Measurements from ENCODE around the gene KLK3. TPM values are rescaled to one million over a fixed set of nuclear protein-coding genes. Genes with fewer than 3 reads are reported as not detected.

Gene KLK3
- polyA plus RNA-seq, 4 donors, result 0.07 to 1.6 (median 0.69) TPM

GRCh38 chr19:50861010-50861409 is 6.3 kb downstream of the KLK3 start:
- DNase-seq (no peak), FAIRE-seq (no peak)
- Histone ChIP-seq H3K4me3 (ENCODE audit: low read depth in 1 of 3, low read length in 3 of 3) (no peak overlapping the region), H3K27ac (ENCODE audit: low read depth in 1 of 3, low read length in 2 of 3) (no peak overlapping the region), H3K36me3 (ENCODE audit: control insufficient read depth in 3 of 3, insufficient read depth in 2 of 3, low read depth in 1 of 3, low read length in 3 of 3) (no peaks in the 10 kb centered on the region), H3K4me1 (ENCODE audit: control insufficient read depth in 3 of 3, insufficient read depth in 2 of 3, low read depth in 1 of 3, low read length in 2 of 3) (no peaks in the 10 kb centered on the region), H3K9me3 (ENCODE audit: control insufficient read depth in 2 of 2, insufficient read depth in 1 of 2, low read depth in 1 of 2, low read length in 1 of 2) (no peaks in the 10 kb centered on the region), H3K27me3 (ENCODE audit: control insufficient read depth in 3 of 3, insufficient read depth in 3 of 3, low read length in 3 of 3) (peaks cover 0 to 4% (median 2%) of the 10 kb centered on the region in 3 donors)
- WGBS, 3 donors, result 71 to 83% (median 77%) methylated on average over 5 of the region's 5 CpGs

GRCh38 chr19:50861496-50862286 is 7.0 kb downstream of the KLK3 start:
- no peak overlapping the region for H3K4me3 ChIP-seq (ENCODE audit: low read depth in 1 of 3, low read length in 3 of 3)
- 69 to 75% (median 73%) methylated on average over 7 of the region's 7 CpGs for WGBS, 3 donors
- FAIRE-seq, result no peak
- DNase-seq, result no peak
- H3K9me3 ChIP-seq (ENCODE audit: control insufficient read depth in 2 of 2, insufficient read depth in 1 of 2, low read depth in 1 of 2, low read length in 1 of 2), result no peaks in the 10 kb centered on the region
- H3K27me3 ChIP-seq (ENCODE audit: control insufficient read depth in 3 of 3, insufficient read depth in 3 of 3, low read length in 3 of 3), result peaks cover 0 to 4% (median 2%) of the 10 kb centered on the region in 3 donors
- no peak overlapping the region for H3K27ac ChIP-seq (ENCODE audit: low read depth in 1 of 3, low read length in 2 of 3)
- no peaks in the 10 kb centered on the region for H3K4me1 ChIP-seq (ENCODE audit: control insufficient read depth in 3 of 3, insufficient read depth in 2 of 3, low read depth in 1 of 3, low read length in 2 of 3)
- no peaks in the 10 kb centered on the region for H3K36me3 ChIP-seq (ENCODE audit: control insufficient read depth in 3 of 3, insufficient read depth in 2 of 3, low read depth in 1 of 3, low read length in 3 of 3)

- H3K4me1 ChIP-seq (ENCODE audit: control insufficient read depth in 3 of 3, insufficient read depth in 2 of 3, low read depth in 1 of 3, low read length in 2 of 3), result no peaks in the 10 kb centered on the region
- H3K4me3 ChIP-seq (ENCODE audit: low read depth in 1 of 3, low read length in 3 of 3), result no peak overlapping the region
- no peaks in the 10 kb centered on the region for H3K36me3 ChIP-seq (ENCODE audit: control insufficient read depth in 3 of 3, insufficient read depth in 2 of 3, low read depth in 1 of 3, low read length in 3 of 3)
- 24 to 67% (median 47%) methylated on average over 4 of the region's 4 CpGs for WGBS, 3 donors
- H3K9me3 ChIP-seq (ENCODE audit: control insufficient read depth in 2 of 2, insufficient read depth in 1 of 2, low read depth in 1 of 2, low read length in 1 of 2), result no peaks in the 10 kb centered on the region
- H3K27me3 ChIP-seq (ENCODE audit: control insufficient read depth in 3 of 3, insufficient read depth in 3 of 3, low read length in 3 of 3), result peaks cover 0 to 12% (median 3%) of the 10 kb centered on the region in 3 donors
- no peak for FAIRE-seq
- H3K27ac ChIP-seq (ENCODE audit: low read depth in 1 of 3, low read length in 2 of 3), result no peak overlapping the region
- no peak for DNase-seq
Observed at GRCh38 chr19:50869479-50869878, 14.8 kb downstream of the KLK3 start.

DNA sequence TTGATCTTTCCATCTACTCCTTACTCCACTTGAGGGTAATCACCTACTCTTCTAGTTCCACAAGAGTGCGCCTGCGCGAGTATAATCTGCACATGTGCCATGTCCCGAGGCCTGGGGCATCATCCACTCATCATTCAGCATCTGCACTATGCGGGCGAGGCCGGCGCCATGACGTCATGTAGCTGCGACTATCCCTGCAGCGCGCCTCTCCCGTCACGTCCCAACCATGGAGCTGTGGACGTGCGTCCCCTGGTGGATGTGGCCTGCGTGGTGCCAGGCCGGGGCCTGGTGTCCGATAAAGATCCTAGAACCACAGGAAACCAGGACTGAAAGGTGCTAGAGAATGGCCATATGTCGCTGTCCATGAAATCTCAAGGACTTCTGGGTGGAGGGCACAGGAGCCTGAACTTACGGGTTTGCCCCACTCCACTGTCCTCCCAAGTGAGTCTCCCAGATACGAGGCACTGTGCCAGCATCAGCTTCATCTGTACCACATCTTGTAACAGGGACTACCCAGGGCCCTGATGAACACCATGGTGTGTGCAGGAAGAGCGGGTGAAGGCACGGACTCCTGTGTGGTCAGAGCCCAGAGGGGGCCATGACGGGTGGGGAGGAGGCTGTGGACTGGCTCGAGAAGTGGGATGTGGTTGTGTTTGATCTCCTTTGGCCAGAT is 15.8 kb downstream of the KLK3 start:
- no peaks in the 10 kb centered on the region for H3K4me1 ChIP-seq (ENCODE audit: control insufficient read depth in 3 of 3, insufficient read depth in 2 of 3, low read depth in 1 of 3, low read length in 2 of 3)
- FAIRE-seq (no peak), DNase-seq (peak; percentile 12 to 13)
- no peak overlapping the region for H3K4me3 ChIP-seq (ENCODE audit: low read depth in 1 of 3, low read length in 3 of 3)
- no peak overlapping the region for H3K27ac ChIP-seq (ENCODE audit: low read depth in 1 of 3, low read length in 2 of 3)
- H3K9me3 ChIP-seq (ENCODE audit: control insufficient read depth in 2 of 2, insufficient read depth in 1 of 2, low read depth in 1 of 2, low read length in 1 of 2), result no peaks in the 10 kb centered on the region
- H3K27me3 ChIP-seq (ENCODE audit: control insufficient read depth in 3 of 3, insufficient read depth in 3 of 3, low read length in 3 of 3), result peaks cover 0 to 12% (median 3%) of the 10 kb centered on the region in 3 donors
- H3K36me3 ChIP-seq (ENCODE audit: control insufficient read depth in 3 of 3, insufficient read depth in 2 of 3, low read depth in 1 of 3, low read length in 3 of 3), result no peaks in the 10 kb centered on the region
- 54 to 73% (median 70%) methylated on average over 26 of the region's 26 CpGs for WGBS, 3 donors

DNA sequence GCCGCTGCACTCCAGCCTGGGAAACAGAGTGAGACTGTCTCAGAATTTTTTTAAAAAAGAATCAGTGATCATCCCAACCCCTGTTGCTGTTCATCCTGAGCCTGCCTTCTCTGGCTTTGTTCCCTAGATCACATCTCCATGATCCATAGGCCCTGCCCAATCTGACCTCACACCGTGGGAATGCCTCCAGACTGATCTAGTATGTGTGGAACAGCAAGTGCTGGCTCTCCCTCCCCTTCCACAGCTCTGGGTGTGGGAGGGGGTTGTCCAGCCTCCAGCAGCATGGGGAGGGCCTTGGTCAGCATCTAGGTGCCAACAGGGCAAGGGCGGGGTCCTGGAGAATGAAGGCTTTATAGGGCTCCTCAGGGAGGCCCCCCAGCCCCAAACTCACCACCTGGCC is 18.3 kb downstream of the KLK3 start, which contains the start of gene KLK2:
Gene KLK2 (plus strand): TSS at position 384 of the 400 bp plus-strand sequence. CDS start 35 bp downstream, outside the sequence.
- Histone ChIP-seq H3K4me3 (ENCODE audit: low read depth in 1 of 3, low read length in 3 of 3) (no peak within 1 kb of the TSS), H3K27ac (ENCODE audit: low read depth in 1 of 3, low read length in 2 of 3) (no peak within 1 kb of the TSS), H3K4me1 (ENCODE audit: control insufficient read depth in 3 of 3, insufficient read depth in 2 of 3, low read depth in 1 of 3, low read length in 2 of 3) (no peaks in the 10 kb centered on the region), H3K36me3 (ENCODE audit: control insufficient read depth in 3 of 3, insufficient read depth in 2 of 3, low read depth in 1 of 3, low read length in 3 of 3) (no peaks in the 10 kb centered on the region), H3K9me3 (ENCODE audit: control insufficient read depth in 2 of 2, insufficient read depth in 1 of 2, low read depth in 1 of 2, low read length in 1 of 2) (no peaks in the 10 kb centered on the region), H3K27me3 (ENCODE audit: control insufficient read depth in 3 of 3, insufficient read depth in 3 of 3, low read length in 3 of 3) (peaks cover 0 to 18% (median 3%) of the 10 kb centered on the region in 3 donors)
- no peak for DNase-seq
- WGBS, 3 donors, result 69 to 78% (median 71%) methylated on average over 3 of the region's 3 CpGs
- no peak for FAIRE-seq

DNA sequence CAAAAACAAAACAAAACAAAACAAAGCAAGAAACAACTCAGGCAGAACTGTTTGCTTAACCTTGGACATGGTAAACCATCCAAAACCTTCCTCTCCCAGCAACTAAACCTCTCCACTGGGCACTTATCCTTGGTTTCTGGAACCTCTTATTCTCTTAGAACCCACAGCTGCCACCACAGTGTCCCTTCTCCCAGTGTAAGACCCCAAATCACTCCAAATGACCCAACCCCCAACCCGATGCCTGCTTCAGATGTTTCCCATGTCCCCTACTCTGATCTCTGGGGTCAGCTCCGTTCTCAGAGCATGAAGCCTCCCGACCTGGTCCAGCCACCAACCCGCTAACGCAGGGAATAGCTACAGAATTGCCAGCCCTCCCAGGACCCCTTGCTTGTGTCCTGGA is 19.5 kb downstream of the KLK3 start:
- DNase-seq (no peak), FAIRE-seq (no peak)
- Histone ChIP-seq H3K4me3 (ENCODE audit: low read depth in 1 of 3, low read length in 3 of 3) (no peak overlapping the region), H3K36me3 (ENCODE audit: control insufficient read depth in 3 of 3, insufficient read depth in 2 of 3, low read depth in 1 of 3, low read length in 3 of 3) (no peaks in the 10 kb centered on the region), H3K9me3 (ENCODE audit: control insufficient read depth in 2 of 2, insufficient read depth in 1 of 2, low read depth in 1 of 2, low read length in 1 of 2) (no peaks in the 10 kb centered on the region), H3K27me3 (ENCODE audit: control insufficient read depth in 3 of 3, insufficient read depth in 3 of 3, low read length in 3 of 3) (peaks cover 0 to 22% (median 0%) of the 10 kb centered on the region in 3 donors), H3K27ac (ENCODE audit: low read depth in 1 of 3, low read length in 2 of 3) (no peak overlapping the region), H3K4me1 (ENCODE audit: control insufficient read depth in 3 of 3, insufficient read depth in 2 of 3, low read depth in 1 of 3, low read length in 2 of 3) (no peaks in the 10 kb centered on the region)
- 70 to 86% (median 76%) methylated on average over 5 of the region's 5 CpGs for WGBS, 3 donors

DNA sequence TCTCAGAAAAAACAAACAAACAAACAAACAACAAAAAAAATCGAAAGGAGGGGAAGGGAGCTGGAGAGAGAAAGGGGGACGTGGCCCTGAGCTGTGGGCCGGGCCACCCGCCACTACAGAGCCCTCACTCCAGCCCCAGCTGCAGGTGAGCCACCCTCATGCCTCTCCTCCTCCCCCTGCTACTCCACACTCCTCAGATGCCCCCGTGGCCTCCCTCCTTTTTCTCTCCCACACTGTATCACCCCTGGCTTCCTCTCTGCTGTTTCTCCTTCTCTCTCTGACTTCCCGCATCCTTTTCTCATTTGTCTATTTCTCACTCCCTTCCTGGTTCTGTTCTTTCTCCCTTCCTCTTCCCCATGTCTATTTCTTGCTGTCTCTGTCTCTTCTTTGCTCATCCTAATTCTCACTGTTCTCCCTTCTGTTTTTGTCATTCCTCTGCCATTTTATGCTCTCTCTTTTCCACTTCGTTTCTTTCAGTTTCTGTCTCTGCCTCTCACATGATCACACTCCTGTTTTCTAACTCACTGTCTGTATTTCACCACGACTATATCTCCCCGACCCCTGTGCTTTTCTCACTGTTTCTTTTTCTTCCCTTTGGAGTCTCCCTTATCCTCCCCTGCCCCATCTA is 21.2 kb downstream of the KLK3 start:
- Histone ChIP-seq H3K9me3 (ENCODE audit: control insufficient read depth in 2 of 2, insufficient read depth in 1 of 2, low read depth in 1 of 2, low read length in 1 of 2) (no peaks in the 10 kb centered on the region), H3K27me3 (ENCODE audit: control insufficient read depth in 3 of 3, insufficient read depth in 3 of 3, low read length in 3 of 3) (peaks cover 0 to 13% (median 0%) of the 10 kb centered on the region in 3 donors), H3K4me1 (ENCODE audit: control insufficient read depth in 3 of 3, insufficient read depth in 2 of 3, low read depth in 1 of 3, low read length in 2 of 3) (no peaks in the 10 kb centered on the region), H3K36me3 (ENCODE audit: control insufficient read depth in 3 of 3, insufficient read depth in 2 of 3, low read depth in 1 of 3, low read length in 3 of 3) (no peaks in the 10 kb centered on the region), H3K27ac (ENCODE audit: low read depth in 1 of 3, low read length in 2 of 3) (no peak overlapping the region), H3K4me3 (ENCODE audit: low read depth in 1 of 3, low read length in 3 of 3) (no peak overlapping the region)
- no peak for DNase-seq
- 41 to 52% (median 48%) methylated on average over 6 to 9 of the region's 9 CpGs for WGBS, 3 donors
- FAIRE-seq, result no peak

- Histone ChIP-seq H3K9me3 (ENCODE audit: control insufficient read depth in 2 of 2, insufficient read depth in 1 of 2, low read depth in 1 of 2, low read length in 1 of 2) (no peaks in the 10 kb centered on the region), H3K27ac (ENCODE audit: low read depth in 1 of 3, low read length in 2 of 3) (no peak overlapping the region), H3K36me3 (ENCODE audit: control insufficient read depth in 3 of 3, insufficient read depth in 2 of 3, low read depth in 1 of 3, low read length in 3 of 3) (no peaks in the 10 kb centered on the region), H3K4me1 (ENCODE audit: control insufficient read depth in 3 of 3, insufficient read depth in 2 of 3, low read depth in 1 of 3, low read length in 2 of 3) (no peaks in the 10 kb centered on the region), H3K4me3 (ENCODE audit: low read depth in 1 of 3, low read length in 3 of 3) (no peak overlapping the region), H3K27me3 (ENCODE audit: control insufficient read depth in 3 of 3, insufficient read depth in 3 of 3, low read length in 3 of 3) (peaks cover 0 to 13% (median 0%) of the 10 kb centered on the region in 3 donors)
- 74 to 85% (median 81%) methylated on average over 7 of the region's 7 CpGs for WGBS, 3 donors
- FAIRE-seq (no peak), DNase-seq (no peak)
Observed at GRCh38 chr19:50876456-50876855, 21.7 kb downstream of the KLK3 start.
